Gastrocnemius medialis (tissue), 4 donors: ENCODE measurements around the gene OR7C2. TPM values are rescaled to one million over a fixed set of nuclear protein-coding genes. Genes with fewer than 3 reads are reported as not detected.

Experiments used
- ATAC-seq, 2 donors: fragments of 150-250 bp; one replicate each; pipeline ENCODE4 v1.9.1; 2016
- DNase-seq, 2 donors: peaks; one replicate each; pipeline ENCODE4 v3.0.0-alpha.2; 2019
- H3K27ac ChIP-seq, 4 donors: fragments of 200-600 bp; sonication (generic); 1 replicate in 1 of 4; 2 replicates in 3 of 4; pipeline ENCODE4 v1.5.1; 2016 to 2018; ENCODE audit warnings: mild to moderate bottlenecking in 2 of 4, moderate library complexity in 1 of 4
- H3K27me3 ChIP-seq, 3 donors: fragments of 200-600 bp; sonication (generic) in 2 of 3; 1 replicate in 1 of 3; 2 replicates in 2 of 3; pipeline versions ENCODE4 v1.5.1 to v1.6.0; 2016 to 2019; ENCODE audit warnings: mild to moderate bottlenecking in 1 of 3, moderate library complexity in 1 of 3
- H3K36me3 ChIP-seq, 2 donors: fragments of 200-600 bp; sonication (generic) in 1 of 2; one replicate each; pipeline ENCODE4 v1.5.1; 2017 to 2018
- H3K4me1 ChIP-seq, 2 donors: fragments of 200-600 bp; sonication (generic) in 1 of 2; one replicate each; pipeline ENCODE4 v1.5.1; 2016 to 2017; ENCODE audit warnings: mild to moderate bottlenecking in 2 of 2
- H3K4me3 ChIP-seq, 4 donors: fragments of 200-600 bp; sonication (generic) in 3 of 4; 1 replicate in 1 of 4; 2 replicates in 3 of 4; pipeline ENCODE4 v1.5.1; 2016 to 2019; ENCODE audit warnings: mild to moderate bottlenecking in 2 of 4
- H3K9me3 ChIP-seq, 3 donors: fragments of 200-600 bp; sonication (generic) in 2 of 3; 1 replicate in 1 of 3; 2 replicates in 2 of 3; pipeline ENCODE4 v1.5.1; 2016 to 2019
- POLR2A ChIP-seq, 2 donors: fragments of 450-650 bp; IDR thresholded peaks; one replicate each; pipeline ENCODE4 v1.6.1; 2017; ENCODE audit warnings: antibody characterized with exemption in 2 of 2, mild to moderate bottlenecking in 2 of 2, moderate library complexity in 2 of 2
- in situ Hi-C, 4 donors: fragments of 200-750 bp; cut with MboI; loops; one replicate each; pipeline versions ENCODE4 v1.15.0 to v1.8.0; 2017; ENCODE audit warnings: low sequenced_read_pairs in 4 of 4
- intact Hi-C: fragments of 100-400 bp; cut with DNase I; formaldehyde crosslinking; loops from one replicate; pipeline ENCODE4 v1.15.1; 2023; ENCODE audit warnings: low total_unique reads
- total RNA-seq, 4 donors: library from RNA; depleted of rRNA; stranded (reverse); fragments of >200 nt; gene quantifications; one replicate each; pipeline versions ENCODE4 v1.1.0 to v1.2.3, GENCODE V29; 2016
- TF ChIP-seq, protein P1 (sequence below), 5 experiments: fragments of 450-650 bp in 3 of 5; fragments of 200-600 bp in 2 of 5; sonication (generic) in 2 of 5; IDR thresholded peaks in 4 of 5; conservative IDR thresholded peaks in 1 of 5; 1 replicate in 4 of 5; 2 replicates in 1 of 5; pipeline ENCODE4 v1.5.1; 2016 to 2019; ENCODE audit warnings: antibody characterized with exemption in 5 of 5, mild to moderate bottlenecking in 3 of 5, moderate library complexity in 3 of 5

The OR7C2 gene
- total RNA-seq, 4 donors from 2014 or later: not detected

DNA sequence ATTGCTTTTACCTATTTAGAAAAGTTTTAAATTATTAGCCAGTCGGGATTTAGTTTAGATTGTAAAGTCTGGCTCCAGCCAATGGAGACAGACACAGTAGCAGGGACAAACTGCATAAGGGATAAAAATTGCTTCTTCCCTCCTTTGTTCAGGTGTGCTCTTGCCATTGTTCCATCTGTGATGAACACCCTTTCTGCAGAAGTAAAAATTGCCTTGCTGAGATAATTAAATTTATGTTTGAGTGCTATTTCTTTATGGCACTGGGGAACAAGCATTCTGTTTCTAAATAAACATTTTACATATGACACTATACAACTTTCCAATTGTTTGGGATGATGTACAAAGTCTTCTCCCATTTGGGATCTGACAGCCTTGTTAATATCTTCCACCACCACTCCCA lies 18.0 kb downstream of the OR7C2 start:
- Histone ChIP-seq H3K36me3 (no peaks in the 10 kb centered on the region), H3K27ac (no peak overlapping the region), H3K4me3 (no peak overlapping the region), H3K9me3 (peaks cover 0 to 3% (median 0%) of the 10 kb centered on the region in 3 donors), H3K4me1 (no peaks in the 10 kb centered on the region), H3K27me3 (peaks cover 0 to 3% (median 0%) of the 10 kb centered on the region in 3 donors)
- ATAC-seq (no peak), DNase-seq (no peak)
- in situ Hi-C loops: no loop called here
- intact Hi-C loops: no loop called here
- no peak for TF ChIP-seq POLR2A (IDR thresholded peaks at IDR 0.05)
- TF ChIP-seq, protein P1, sequence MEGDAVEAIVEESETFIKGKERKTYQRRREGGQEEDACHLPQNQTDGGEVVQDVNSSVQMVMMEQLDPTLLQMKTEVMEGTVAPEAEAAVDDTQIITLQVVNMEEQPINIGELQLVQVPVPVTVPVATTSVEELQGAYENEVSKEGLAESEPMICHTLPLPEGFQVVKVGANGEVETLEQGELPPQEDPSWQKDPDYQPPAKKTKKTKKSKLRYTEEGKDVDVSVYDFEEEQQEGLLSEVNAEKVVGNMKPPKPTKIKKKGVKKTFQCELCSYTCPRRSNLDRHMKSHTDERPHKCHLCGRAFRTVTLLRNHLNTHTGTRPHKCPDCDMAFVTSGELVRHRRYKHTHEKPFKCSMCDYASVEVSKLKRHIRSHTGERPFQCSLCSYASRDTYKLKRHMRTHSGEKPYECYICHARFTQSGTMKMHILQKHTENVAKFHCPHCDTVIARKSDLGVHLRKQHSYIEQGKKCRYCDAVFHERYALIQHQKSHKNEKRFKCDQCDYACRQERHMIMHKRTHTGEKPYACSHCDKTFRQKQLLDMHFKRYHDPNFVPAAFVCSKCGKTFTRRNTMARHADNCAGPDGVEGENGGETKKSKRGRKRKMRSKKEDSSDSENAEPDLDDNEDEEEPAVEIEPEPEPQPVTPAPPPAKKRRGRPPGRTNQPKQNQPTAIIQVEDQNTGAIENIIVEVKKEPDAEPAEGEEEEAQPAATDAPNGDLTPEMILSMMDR (IDR thresholded peaks at IDR 0.05 in 4 of 5, conservative IDR thresholded peaks at IDR 0.05 in 1 of 5): no peak

DNA sequence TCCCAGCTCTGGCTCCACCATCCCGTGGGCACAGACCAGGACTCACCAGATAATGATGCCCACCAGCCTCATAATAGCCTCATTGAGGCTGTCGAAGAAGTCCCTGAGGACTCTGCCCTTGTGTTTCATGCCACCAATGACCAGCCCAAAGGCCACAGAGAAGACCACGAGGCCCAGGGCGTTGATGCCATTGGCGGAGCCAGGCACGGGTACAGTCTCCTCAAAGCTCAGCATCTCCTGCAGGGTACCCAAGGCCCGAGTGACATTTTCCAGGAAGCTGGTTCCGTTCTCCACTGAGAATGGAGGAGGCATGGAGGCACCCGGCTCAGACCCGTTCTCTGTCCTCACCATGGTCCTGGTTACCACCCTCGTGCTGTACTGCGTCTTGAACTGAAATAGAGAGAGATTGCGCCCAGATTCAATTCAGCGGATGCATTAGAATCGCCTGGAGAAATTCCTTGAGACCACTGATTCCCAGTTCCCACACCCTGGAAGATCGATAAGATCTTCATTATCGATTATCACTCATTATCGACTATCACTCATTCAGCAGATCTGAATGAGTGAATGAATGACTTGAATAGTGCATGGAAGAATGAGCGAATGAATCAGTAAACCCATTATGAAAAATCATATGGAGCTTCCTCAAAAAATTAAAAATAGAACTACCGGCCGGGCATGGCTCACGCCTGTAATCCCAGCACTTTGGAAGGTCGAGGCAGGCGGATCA lies 20.8 kb downstream of the OR7C2 start:
- DNase-seq (no peak), ATAC-seq (no peak)
- Histone ChIP-seq H3K4me1 (no peaks in the 10 kb centered on the region), H3K27ac (no peak overlapping the region), H3K4me3 (no peak overlapping the region), H3K27me3 (no peaks in the 10 kb centered on the region), H3K9me3 (peaks cover 0 to 3% (median 0%) of the 10 kb centered on the region in 3 donors), H3K36me3 (no peaks in the 10 kb centered on the region)
- intact Hi-C loops (no loop called here), in situ Hi-C loops (no loop called here)
- TF ChIP-seq POLR2A (IDR thresholded peaks at IDR 0.05): no peak
- TF ChIP-seq, protein P1 (IDR thresholded peaks at IDR 0.05 in 4 of 5, conservative IDR thresholded peaks at IDR 0.05 in 1 of 5): no peak

DNA sequence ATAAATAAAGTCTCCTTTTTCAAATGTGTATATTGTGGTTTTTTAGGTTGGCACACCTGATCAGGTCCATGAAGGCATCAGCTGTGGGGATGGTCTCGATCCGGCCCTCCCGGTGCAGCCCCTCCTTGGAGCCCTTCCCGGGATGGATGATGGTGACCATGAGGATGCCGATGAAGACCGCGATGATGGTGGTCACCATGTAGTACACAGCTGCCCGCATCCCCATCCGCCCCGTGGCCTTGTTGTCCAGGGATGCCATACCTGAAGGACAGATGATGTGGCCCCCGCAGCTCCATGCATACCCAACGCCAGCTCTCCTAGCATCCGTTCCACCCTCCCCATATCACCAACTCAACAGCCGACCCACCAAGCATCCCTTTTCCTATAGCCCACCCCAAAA lies 27.0 kb downstream of the OR7C2 start:
- intact Hi-C loops: no loop called here
- Histone ChIP-seq H3K36me3 (no peaks in the 10 kb centered on the region), H3K4me3 (no peak overlapping the region), H3K27me3 (no peaks in the 10 kb centered on the region), H3K9me3 (no peaks in the 10 kb centered on the region), H3K27ac (no peak overlapping the region), H3K4me1 (no peaks in the 10 kb centered on the region)
- DNase-seq: no peak
- in situ Hi-C loops: no loop called here
- ATAC-seq: no peak
- no peak for TF ChIP-seq POLR2A (IDR thresholded peaks at IDR 0.05)
- TF ChIP-seq, protein P1 (IDR thresholded peaks at IDR 0.05 in 4 of 5, conservative IDR thresholded peaks at IDR 0.05 in 1 of 5): no peak

DNA sequence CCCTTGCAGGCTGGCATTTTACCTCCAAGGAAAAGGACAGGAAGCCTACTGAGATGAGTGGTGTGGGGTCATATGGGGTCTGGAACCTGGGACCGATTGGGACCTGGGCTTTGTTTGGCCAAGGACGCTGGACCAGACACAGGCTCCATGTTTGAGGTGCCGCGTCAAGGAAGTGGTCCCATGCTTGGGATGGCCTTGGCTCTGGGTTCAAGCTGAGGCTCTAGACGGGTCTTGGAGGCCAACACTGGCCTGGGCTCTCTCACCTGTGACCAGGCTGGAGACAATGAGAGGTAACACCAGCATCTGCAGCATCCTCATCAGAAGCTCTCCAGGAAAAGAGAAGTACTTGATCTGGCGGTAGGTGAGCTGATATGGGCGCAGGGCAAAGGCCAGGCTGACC lies 30.2 kb downstream of the OR7C2 start:
- DNase-seq (no peak), ATAC-seq (no peak)
- Histone ChIP-seq H3K27ac (no peak overlapping the region), H3K4me1 (no peaks in the 10 kb centered on the region), H3K4me3 (no peak overlapping the region), H3K9me3 (no peaks in the 10 kb centered on the region), H3K27me3 (peaks cover 0 to under 1% (median 0%) of the 10 kb centered on the region in 3 donors), H3K36me3 (no peaks in the 10 kb centered on the region)
- intact Hi-C loops (no loop called here), in situ Hi-C loops (no loop called here)
- no peak for TF ChIP-seq POLR2A (IDR thresholded peaks at IDR 0.05)
- TF ChIP-seq, protein P1 (IDR thresholded peaks at IDR 0.05 in 4 of 5, conservative IDR thresholded peaks at IDR 0.05 in 1 of 5): no peak
